GM03348 (cell line): ENCODE results near the gene CSAG2.

Experiments used
- DNase-seq: peaks from one replicate; pipeline ENCODE4 v3.0.0; 2012; ENCODE audit warnings: low spot score

The CSAG2 gene

DNA sequence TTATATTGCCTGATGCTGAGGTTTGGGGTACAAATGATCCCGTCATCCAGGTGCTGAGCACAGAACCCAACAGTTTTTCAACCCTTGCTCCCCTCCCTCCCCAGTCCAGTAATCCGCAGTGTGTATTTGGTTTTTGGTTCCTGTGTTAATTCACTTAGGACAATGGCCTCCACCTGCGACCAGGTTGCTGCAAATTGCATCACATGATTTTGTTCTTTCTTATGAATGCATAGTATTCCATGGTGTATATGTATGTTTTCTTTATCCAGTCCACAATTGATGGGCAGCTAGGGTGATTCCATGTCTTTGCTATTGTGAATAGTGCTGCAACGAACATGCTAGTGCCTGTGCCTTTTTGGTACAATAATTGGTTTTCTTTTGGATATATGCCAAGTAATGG, 46.0 kb downstream of the CSAG2 start:
- no peak for DNase-seq

DNA sequence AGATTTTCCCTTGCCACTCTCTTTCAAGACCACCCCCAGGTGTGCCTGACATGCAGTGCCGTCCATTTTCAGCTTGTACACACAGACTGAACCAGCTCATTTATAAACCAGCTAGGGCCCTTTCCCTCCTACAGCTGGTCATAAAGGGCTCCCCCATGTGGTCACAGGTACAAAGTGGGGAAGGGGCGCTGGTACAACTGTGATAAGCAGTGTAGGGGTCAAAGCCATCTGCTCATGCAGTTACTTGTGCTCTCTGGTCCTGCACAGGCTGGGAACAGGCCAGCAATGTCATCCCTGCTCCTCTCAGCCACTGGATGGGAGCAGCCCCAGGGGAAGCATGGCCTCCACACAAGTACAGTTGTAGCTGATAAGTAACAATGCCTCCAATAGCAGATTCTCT, 50.8 kb downstream of the CSAG2 start:
- DNase-seq: no peak
